Femur (tissue), 1 donor: Measurements from ENCODE around the gene ISG20L2.

Source experiments
- DNase-seq: peaks from one replicate; pipeline ENCODE4 v3.0.0-alpha.2; 2017

ISG20L2 gene

GRCh38 chr1:156705321-156705917 is 23.1 kb downstream of the ISG20L2 start, which contains the start of gene CRABP2:
Gene CRABP2 (minus strand): TSS chr1:156705583. CDS start chr1:156705446, 137 bp downstream.
- DNase-seq, result no peak

- DNase-seq, result peak; percentile 65
Observed at GRCh38 chr1:156704930-156705320, 23.6 kb downstream of the ISG20L2 start.

- DNase-seq, result peak; percentile 33
Observed at GRCh38 chr1:156704166-156704711, 24.3 kb downstream of the ISG20L2 start.

- DNase-seq, result no peak
Observed at GRCh38 chr1:156703741-156704140, 24.8 kb downstream of the ISG20L2 start.

- DNase-seq, result no peak
Observed at GRCh38 chr1:156703336-156703735, 25.2 kb downstream of the ISG20L2 start.

- DNase-seq, result no peak
Observed at GRCh38 chr1:156700736-156701531, 27.6 kb downstream of the ISG20L2 start.

GRCh38 chr1:156698995-156699394 is 29.6 kb downstream of the ISG20L2 start:
- DNase-seq, result no peak

GRCh38 chr1:156697481-156697880 is 31.1 kb downstream of the ISG20L2 start:
- no peak for DNase-seq

GRCh38 chr1:156696755-156697154 is 31.8 kb downstream of the ISG20L2 start:
- no peak for DNase-seq

GRCh38 chr1:156694690-156694962 is 33.9 kb downstream of the ISG20L2 start:
- no peak for DNase-seq

GRCh38 chr1:156693848-156694689 is 34.5 kb downstream of the ISG20L2 start:
- peak; percentile 20 for DNase-seq

GRCh38 chr1:156692925-156693847 is 35.4 kb downstream of the ISG20L2 start:
- peak; percentile 55 for DNase-seq

GRCh38 chr1:156692441-156692924 is 36.1 kb downstream of the ISG20L2 start:
- no peak for DNase-seq

- DNase-seq, result peak; percentile 45
Observed at GRCh38 chr1:156691665-156692440, 36.7 kb downstream of the ISG20L2 start.

GRCh38 chr1:156691191-156691590 is 37.4 kb downstream of the ISG20L2 start:
- DNase-seq, result peak; percentile 17

GRCh38 chr1:156690675-156691036 is 37.9 kb downstream of the ISG20L2 start:
- peak; percentile 25 for DNase-seq

GRCh38 chr1:156689953-156690674 is 38.5 kb downstream of the ISG20L2 start:
- peak; percentile 61 for DNase-seq

GRCh38 chr1:156689035-156689952 is 39.3 kb downstream of the ISG20L2 start:
- peak; percentile 90 for DNase-seq

GRCh38 chr1:156684227-156684782 is 44.3 kb downstream of the ISG20L2 start:
- DNase-seq, result no peak
